HCT116 (cell line): ENCODE data around the gene YBX1. TPM values are rescaled to one million over a fixed set of nuclear protein-coding genes. Genes with fewer than 3 reads are reported as not detected.

Source experiments
- ATAC-seq: fragments of 200-7000 bp; cut with Tn5 transposase; 2 replicates; pipeline ENCODE4 v1.9.1; 2020; ENCODE audit warnings: mild to moderate bottlenecking, moderate library complexity
- BruUV-seq: library from RNA; stranded (reverse); fragments of 400-500 nt; replicated peaks from 2 replicates; lab custom pipeline; 2021; lab: Mats Ljungman, UMichigan
- CTCF ChIA-PET: fragments of 300-600 bp; sonication (Branson Sonifier 250); formaldehyde crosslinking; loops from one replicate; lab custom pipeline; 2021; ENCODE audit warnings: antibody characterized with exemption; lab: Charles Lee
- POLR2A ChIA-PET: fragments of 300-600, 350-600 bp; sonication (Branson Sonifier 250); formaldehyde crosslinking; loops from one replicate; lab custom pipeline; 2021; ENCODE audit warnings: antibody characterized with exemption; lab: Charles Lee
- RAD21 ChIA-PET, 2 experiments: fragments of 300-600 bp; sonication (Branson Sonifier 250); formaldehyde crosslinking; loops; one replicate each; lab custom pipeline; 2023; ENCODE audit warnings: low total read pairs in 2 of 2; ENCODE audit not compliant: uncharacterized antibody in 2 of 2, unreplicated experiment in 2 of 2, low non-redundant PET in 1 of 2; lab: Charles Lee
- DNase-seq: peaks from one replicate; pipeline ENCODE4 v3.0.0-alpha.2; 2010; ENCODE audit warnings: low read depth, low spot score
- H2AFZ ChIP-seq: fragments of 200-600 bp; shearing (Covaris generic), sonication (generic); 2 replicates; pipeline ENCODE4 v1.6.1; 2017; ENCODE audit warnings: low read depth, mixed run types, mixed read lengths, antibody characterized with exemption, low read length; ENCODE audit not compliant: poor library complexity, severe bottlenecking
- H3K27ac ChIP-seq: 2 replicates; pipeline ENCODE4 v1.5.1; 2012; ENCODE audit warnings: low read depth, low read length
- H3K27me3 ChIP-seq: fragments of 200-600 bp; sonication (generic); 2 replicates; pipeline ENCODE4 v1.6.1; 2016; ENCODE audit warnings: mixed run types, low read length, mixed read lengths; ENCODE audit not compliant: insufficient read depth
- H3K36me3 ChIP-seq, 2 experiments: fragments of 200-500 bp in 1 of 2; fragments of 200-600 bp in 1 of 2; sonication (Bioruptor generic) in 1 of 2; sonication (generic) in 1 of 2; 2 replicates each; pipeline versions ENCODE4 v1.5.1 to v1.6.1; 2014 to 2016; ENCODE audit warnings: low read length in 2 of 2, inconsistent platforms in 1 of 2, mixed read lengths in 1 of 2, mixed run types in 1 of 2; ENCODE audit not compliant: insufficient read depth in 2 of 2, control insufficient read depth in 1 of 2
- H3K4me1 ChIP-seq, 2 experiments: fragments of 200-600 bp in 1 of 2; sonication (generic) in 1 of 2; 2 replicates each; pipeline versions ENCODE4 v1.5.1 to v1.6.1; 2012 to 2017; ENCODE audit warnings: low read length in 2 of 2, inconsistent platforms in 1 of 2, mild to moderate bottlenecking in 1 of 2, mixed read lengths in 1 of 2, mixed run types in 1 of 2, moderate library complexity in 1 of 2; ENCODE audit not compliant: insufficient read depth in 2 of 2, control insufficient read depth in 1 of 2
- H3K4me2 ChIP-seq: fragments of 200-600 bp; sonication (generic); 2 replicates; pipeline ENCODE4 v1.6.1; 2017; ENCODE audit warnings: mixed run types, low read length, mixed read lengths
- H3K4me3 ChIP-seq, 2 experiments: fragments of 200-600 bp in 1 of 2; sonication (generic) in 1 of 2; replicated peaks in 1 of 2; 2 replicates each; pipeline ENCODE4 v1.5.1; 2011 to 2016; ENCODE audit warnings: low read length in 2 of 2, control low read depth in 1 of 2, low read depth in 1 of 2, mild to moderate bottlenecking in 1 of 2, mixed read lengths in 1 of 2, mixed run types in 1 of 2
- H3K79me2 ChIP-seq: fragments of 200-600 bp; sonication (generic); 2 replicates; pipeline ENCODE4 v1.6.1; 2017; ENCODE audit warnings: mild to moderate bottlenecking, mixed run types, low read length, moderate library complexity, mixed read lengths; ENCODE audit not compliant: insufficient read depth
- H3K9ac ChIP-seq: fragments of 200-600 bp; sonication (generic); 2 replicates; pipeline ENCODE4 v1.6.1; 2016; ENCODE audit warnings: low read length, mixed read lengths
- H3K9me2 ChIP-seq: fragments of 200-600 bp; sonication (generic), shearing (Covaris generic); 2 replicates; pipeline ENCODE4 v1.6.1; 2017; ENCODE audit warnings: mixed run types, mild to moderate bottlenecking, moderate library complexity; ENCODE audit not compliant: insufficient read depth
- H3K9me3 ChIP-seq, 2 experiments: fragments of 200-500 bp in 1 of 2; fragments of 200-600 bp in 1 of 2; sonication (Bioruptor generic) in 1 of 2; sonication (generic) in 1 of 2; 2 replicates each; pipeline ENCODE4 v1.6.1; 2014 to 2017; ENCODE audit warnings: low read length in 2 of 2, mixed read lengths in 2 of 2, inconsistent platforms in 1 of 2, low read depth in 1 of 2, mild to moderate bottlenecking in 1 of 2, mixed run types in 1 of 2, moderate library complexity in 1 of 2; ENCODE audit not compliant: control insufficient read depth in 1 of 2, insufficient read depth in 1 of 2
- H4K20me1 ChIP-seq: fragments of 200-600 bp; sonication (generic), shearing (Covaris generic); 2 replicates; pipeline ENCODE4 v1.6.1; 2017; ENCODE audit warnings: mixed run types, mild to moderate bottlenecking, moderate library complexity; ENCODE audit not compliant: insufficient read depth
- ATF3 ChIP-seq: IDR thresholded peaks from 2 replicates; pipeline ENCODE4 v1.6.1; 2012
- CBX3 ChIP-seq: IDR thresholded peaks from 2 replicates; pipeline ENCODE4 v1.6.1; 2012; ENCODE audit warnings: low read depth
- CEBPB ChIP-seq: IDR thresholded peaks from 2 replicates; pipeline ENCODE4 v1.6.1; 2012; ENCODE audit warnings: low read depth
- CTCF ChIP-seq, 3 experiments: fragments of 200-600 bp in 1 of 3; sonication (generic) in 1 of 3; IDR thresholded peaks in 2 of 3; conservative IDR thresholded peaks in 1 of 3; 2 replicates each; pipeline ENCODE4 v1.5.1; 2012 to 2017; ENCODE audit warnings: low read depth in 2 of 3, low read length in 2 of 3, antibody characterized with exemption in 1 of 3, borderline replicate concordance in 1 of 3, control low read depth in 1 of 3, mild to moderate bottlenecking in 1 of 3, mixed read lengths in 1 of 3, mixed run types in 1 of 3, moderate library complexity in 1 of 3; ENCODE audit not compliant: insufficient read depth in 1 of 3
- EGR1 ChIP-seq: IDR thresholded peaks from 2 replicates; pipeline ENCODE4 v1.6.1; 2012; ENCODE audit warnings: low read depth
- EZH2 ChIP-seq: fragments of 200-600 bp; sonication (generic); IDR thresholded peaks from 2 replicates; pipeline ENCODE4 v1.6.1; 2017; ENCODE audit warnings: antibody characterized with exemption, mixed run types
- EZH2phosphoT487 ChIP-seq: fragments of 200-600 bp; IDR thresholded peaks from 2 replicates; pipeline ENCODE4 v1.6.1; 2018; ENCODE audit warnings: antibody characterized with exemption, borderline replicate concordance
- JUND ChIP-seq: IDR thresholded peaks from 2 replicates; pipeline ENCODE4 v1.6.1; 2012
- MAX ChIP-seq: IDR thresholded peaks from 2 replicates; pipeline ENCODE4 v1.6.1; 2012
- REST ChIP-seq: IDR thresholded peaks from 2 replicates; pipeline ENCODE4 v1.6.1; 2012; ENCODE audit warnings: low read depth
- SP1 ChIP-seq: IDR thresholded peaks from 2 replicates; pipeline ENCODE4 v1.6.1; 2012; ENCODE audit warnings: low read depth
- SRF ChIP-seq: IDR thresholded peaks from 2 replicates; pipeline ENCODE4 v1.6.1; 2012; ENCODE audit warnings: low read depth
- TCF7L2 ChIP-seq: IDR thresholded peaks from 2 replicates; pipeline ENCODE4 v1.7.0; 2011; ENCODE audit warnings: borderline replicate concordance, inconsistent platforms; ENCODE audit not compliant: insufficient read depth, insufficient read length; ENCODE audit errors: extremely low read depth
- YY1 ChIP-seq: IDR thresholded peaks from 2 replicates; pipeline ENCODE4 v1.6.1; 2011; ENCODE audit warnings: low read length, low read depth, moderate library complexity, mild to moderate bottlenecking; ENCODE audit not compliant: insufficient replicate concordance; ENCODE audit errors: extremely low read depth
- ZNF274 ChIP-seq: fragments of 200-500 bp; sonication (Bioruptor generic); IDR thresholded peaks from 2 replicates; pipeline ENCODE4 v1.6.1; 2014; ENCODE audit warnings: mild to moderate bottlenecking, low read depth, low read length, inconsistent platforms
- intact Hi-C: fragments of 100-400 bp; cut with micrococcal nuclease; formaldehyde crosslinking; loops from 2 replicates; pipeline ENCODE4 v1.10.0; 2022
- total RNA-seq: library from RNA; stranded (reverse); gene quantifications from one replicate; pipeline ENCODE4 v1.2.1, GENCODE V29; 2021; ENCODE audit not compliant: unreplicated experiment

Gene YBX1
- total RNA-seq, 1 experiment from 2014 or later = 1,009 TPM

GRCh38 chr1:42680055-42680454, 2.2 kb upstream of the YBX1 start:
- H3K9ac ChIP-seq = no peak overlapping the region
- ATAC-seq (no peak), DNase-seq (no peak)
- peaks cover 40% of the 10 kb centered on the region for H3K79me2 ChIP-seq
- H3K9me3 ChIP-seq = no peaks in the 10 kb centered on the region
- BruUV-seq = no TSS peak
- H3K9me2 ChIP-seq = no peaks in the 10 kb centered on the region
- H3K36me3 ChIP-seq = peaks cover 12 to 34% of the 10 kb centered on the region in 2 experiments; a peak in 3 of 4 replicates
- peaks cover 8 to 27% of the 10 kb centered on the region in 2 experiments for H3K4me1 ChIP-seq
- no peak overlapping the region for H2AFZ ChIP-seq
- intact Hi-C loops = no loop called here
- POLR2A ChIA-PET = interaction anchor here (0.6 kb wide), 1 partner anchor 20 kb away, joined by 3 read pairs; no protein-coding TSS in a partner anchor
- no peak for TF ChIP-seq JUND
- no peak for TF ChIP-seq CBX3
- TF ChIP-seq CEBPB = no peak
- TF ChIP-seq YY1 = no peak
- TF ChIP-seq EZH2 = no peak
- TF ChIP-seq SP1 = no peak
- TF ChIP-seq TCF7L2 = no peak
- no peak for TF ChIP-seq ZNF274
- no peak for TF ChIP-seq REST
- TF ChIP-seq CTCF (IDR thresholded peaks at IDR 0.05 in 2 of 3, conservative IDR thresholded peaks at IDR 0.05 in 1 of 3; ENCODE audit: borderline replicate concordance in 1 of 3, insufficient read depth in 1 of 3, low read depth in 2 of 3, low read length in 2 of 3) = no peak
- TF ChIP-seq MAX = no peak
- TF ChIP-seq EGR1 = no peak
- no peak for TF ChIP-seq SRF
- no peak for TF ChIP-seq EZH2phosphoT487
- no peak for TF ChIP-seq ATF3
- no peak overlapping the region for H3K27ac ChIP-seq
- H3K4me3 ChIP-seq = no peak overlapping the region
- H3K27me3 ChIP-seq = no peaks in the 10 kb centered on the region
- RAD21 ChIA-PET = no interaction called here
- CTCF ChIA-PET = no interaction called here
- H4K20me1 ChIP-seq = peaks cover 18% of the 10 kb centered on the region; the same call in 1 of the 2 replicates
- no peak overlapping the region for H3K4me2 ChIP-seq
